B cell (primary cell): ENCODE results near the gene SEC14L5. TPM values are rescaled to one million over a fixed set of nuclear protein-coding genes. Genes with fewer than 3 reads are reported as not detected.

Source experiments
- ATAC-seq: fragments of 200-7000 bp; cut with Tn5 transposase; one replicate; pipeline ENCODE4 v1.10.0; 2021; ENCODE audit warnings: low read depth, mild to moderate bottlenecking, moderate number of reproducible peaks, moderate library complexity
- CTCF ChIA-PET: fragments of 350-600 bp; sonication (Branson Sonifier 250); formaldehyde crosslinking; loops from one replicate; lab custom pipeline; 2021; ENCODE audit warnings: antibody characterized with exemption, inconsistent platforms; lab: Charles Lee
- POLR2A ChIA-PET: fragments of 350-600 bp; sonication (Branson Sonifier 250); formaldehyde crosslinking; loops from one replicate; lab custom pipeline; 2021; ENCODE audit warnings: antibody characterized with exemption; lab: Charles Lee
- DNase-seq: peaks from one replicate; pipeline ENCODE4 v3.0.0; 2013
- H2AFZ ChIP-seq: 2 replicates; pipeline ENCODE4 v1.6.1; 2012; ENCODE audit warnings: mild to moderate bottlenecking, low read depth, low read length; ENCODE audit not compliant: insufficient read depth, poor library complexity, severe bottlenecking
- H3K27ac ChIP-seq, 2 donors: 1 replicate in 1 of 2; 2 replicates in 1 of 2; pipeline ENCODE4 v1.5.1; 2012 to 2013; ENCODE audit warnings: low read length in 2 of 2, mild to moderate bottlenecking in 2 of 2, moderate library complexity in 1 of 2
- H3K27me3 ChIP-seq, 4 experiments: fragments of 200-600 bp in 1 of 4; sonication (generic) in 1 of 4; replicated peaks in 1 of 4; 1 replicate in 2 of 4; 2 replicates in 2 of 4; pipeline versions ENCODE4 v1.6.1 to v1.7.0; 2013 to 2016; ENCODE audit warnings: low read length in 3 of 4, mild to moderate bottlenecking in 2 of 4, mixed read lengths in 1 of 4, moderate library complexity in 1 of 4; ENCODE audit not compliant: insufficient read depth in 4 of 4, control insufficient read depth in 3 of 4; ENCODE audit errors: control extremely low read depth in 1 of 4
- H3K36me3 ChIP-seq, 2 experiments: replicated peaks in 1 of 2; 1 replicate in 1 of 2; 2 replicates in 1 of 2; pipeline versions ENCODE4 v1.6.1 to v1.7.1; 2013; ENCODE audit warnings: low read length in 1 of 2; ENCODE audit not compliant: insufficient read depth in 2 of 2, control insufficient read depth in 1 of 2; ENCODE audit errors: control extremely low read depth in 1 of 2, extremely low read depth in 1 of 2
- H3K4me1 ChIP-seq, 2 donors: fragments of 200-600 bp in 1 of 2; sonication (generic) in 1 of 2; 1 replicate in 1 of 2; 2 replicates in 1 of 2; pipeline versions ENCODE4 v1.5.1 to v1.6.1; 2013 to 2017; ENCODE audit warnings: low read length in 2 of 2; ENCODE audit not compliant: control insufficient read depth in 2 of 2, insufficient read depth in 2 of 2
- H3K4me2 ChIP-seq: replicated peaks from 2 replicates; pipeline ENCODE3; 2012; ENCODE audit warnings: mild to moderate bottlenecking, low read depth, low read length; ENCODE audit not compliant: poor library complexity, severe bottlenecking
- H3K4me3 ChIP-seq, 5 experiments: fragments of 200-600 bp in 1 of 5; sonication (generic) in 1 of 5; 1 replicate in 3 of 5; 2 replicates in 2 of 5; pipeline versions ENCODE4 v1.5.1 to v1.7.0; 2011 to 2016; ENCODE audit warnings: low read length in 4 of 5, mild to moderate bottlenecking in 4 of 5, low read depth in 2 of 5, control low read depth in 1 of 5, moderate library complexity in 1 of 5; ENCODE audit not compliant: insufficient read depth in 1 of 5; ENCODE audit errors: control extremely low read depth in 1 of 5, extremely low read depth in 1 of 5
- H3K79me2 ChIP-seq: fragments of 200-600 bp; sonication (generic); one replicate; pipeline ENCODE4 v1.6.0; 2016; ENCODE audit warnings: low read length; ENCODE audit not compliant: control insufficient read depth, insufficient read depth
- H3K9ac ChIP-seq: fragments of 200-600 bp; sonication (generic); 2 replicates; pipeline ENCODE4 v1.6.1; 2017; ENCODE audit warnings: mild to moderate bottlenecking, low read length, moderate library complexity
- H3K9me3 ChIP-seq, 3 donors: one replicate each; pipeline versions ENCODE4 v1.6.1 to v1.7.1; 2013; ENCODE audit warnings: low read length in 2 of 3; ENCODE audit not compliant: control insufficient read depth in 2 of 3, insufficient read depth in 1 of 3; ENCODE audit errors: control extremely low read depth in 1 of 3
- H4K20me1 ChIP-seq: 2 replicates; pipeline ENCODE4 v1.6.0; 2012; ENCODE audit warnings: mild to moderate bottlenecking, low read length; ENCODE audit not compliant: insufficient read depth, control insufficient read depth, poor library complexity, severe bottlenecking
- H3K27ac Mint-ChIP-seq: one replicate; pipeline ENCODE4 v1.8.0; 2021; ENCODE audit warnings: mixed read lengths
- H3K27me3 Mint-ChIP-seq: one replicate; pipeline ENCODE4 v1.8.0; 2021; ENCODE audit warnings: mixed read lengths
- H3K4me1 Mint-ChIP-seq: one replicate; pipeline ENCODE4 v1.8.0; 2021; ENCODE audit warnings: mixed read lengths
- H3K4me3 Mint-ChIP-seq: one replicate; pipeline ENCODE4 v1.8.0; 2021; ENCODE audit warnings: mixed read lengths
- H3K9me3 Mint-ChIP-seq: one replicate; pipeline ENCODE4 v1.8.0; 2022; ENCODE audit warnings: mixed read lengths; ENCODE audit not compliant: insufficient read depth
- CTCF ChIP-seq: fragments of 200-600 bp; IDR thresholded peaks from one replicate; pipeline ENCODE4 v1.8.0; 2022; ENCODE audit warnings: antibody characterized with exemption, mild to moderate bottlenecking
- EZH2 ChIP-seq: IDR thresholded peaks from 2 replicates; pipeline ENCODE4 v1.6.1; 2012; ENCODE audit warnings: borderline replicate concordance, low read depth, mild to moderate bottlenecking, moderate library complexity, low read length; ENCODE audit not compliant: insufficient read depth, poor library complexity, severe bottlenecking
- WGBS: methylation state at CpG from one replicate; pipeline ENCODE4 v1.1.5; 2013; ENCODE audit warnings: missing lambda C conversion rate; ENCODE audit not compliant: insufficient coverage; 5-methylcytosine and 5-hydroxymethylcytosine counted together
- intact Hi-C: fragments of 100-400 bp; cut with micrococcal nuclease; formaldehyde crosslinking; loops from one replicate; pipeline ENCODE4 v1.10.0; 2022
- polyA plus RNA-seq: library from polyadenylated mRNA; depleted of rRNA; stranded (reverse); fragments of >200 nt; gene quantifications from 2 replicates; pipeline ENCODE4 v1.2.3, GENCODE V29; 2012
- total RNA-seq, 2 donors: library from RNA; stranded (reverse); fragments of 120-200 nt in 1 of 2; gene quantifications; 1 replicate in 1 of 2; 2 replicates in 1 of 2; pipeline versions ENCODE4 v1.2.3 to v1.2.4, GENCODE V29; 2013 to 2022

The SEC14L5 gene
- total and polyA plus RNA-seq, 2 donors (not counting 1 experiment from before 2014, with no cell fraction given), result not detected

DNA sequence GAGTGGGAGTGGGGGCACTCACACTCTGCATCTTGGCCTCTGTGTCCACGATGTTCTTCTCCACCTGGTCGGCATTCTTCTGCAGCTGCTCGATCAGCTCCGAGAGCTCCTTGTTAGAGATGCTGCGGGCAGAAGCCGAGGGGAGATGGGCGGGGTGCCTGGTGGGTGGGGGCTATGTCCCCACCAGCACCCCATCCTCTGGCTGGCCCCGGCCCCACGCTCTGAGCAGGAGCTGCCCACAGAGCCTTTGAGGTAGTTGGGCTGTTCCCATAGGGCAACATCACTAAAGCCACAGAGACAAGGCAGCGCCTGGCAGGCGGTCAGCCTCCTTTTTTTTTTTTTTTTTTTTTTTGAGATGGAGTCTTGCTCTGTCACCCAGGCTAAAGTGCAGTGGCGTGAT lies 47.3 kb upstream of the SEC14L5 start:
- CTCF ChIA-PET, result no interaction called here
- intact Hi-C loops, result no loop called here
- no peaks in the 10 kb centered on the region for H3K9me3 Mint-ChIP-seq

DNA sequence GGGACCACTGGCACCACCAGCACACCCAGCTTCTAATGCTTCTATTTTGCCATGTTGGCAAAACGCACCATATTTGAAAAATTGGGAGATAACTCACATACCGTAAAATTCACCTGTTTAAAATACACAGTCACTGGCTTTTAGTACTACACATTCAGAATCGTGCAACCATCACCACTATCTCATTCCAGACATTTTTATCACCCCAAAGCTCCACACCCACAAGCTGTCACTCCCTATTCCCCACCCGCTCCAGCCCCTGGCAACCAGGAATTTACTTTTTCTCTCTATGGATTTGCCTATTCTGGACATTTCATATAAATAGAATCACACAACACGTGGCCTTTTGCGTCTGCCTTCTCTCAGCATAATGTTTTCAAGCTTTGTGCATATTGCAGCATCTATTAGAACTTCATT lies 46.2 kb upstream of the SEC14L5 start:
- H3K9ac ChIP-seq, result no peak overlapping the region
- Mint-ChIP-seq H3K4me3 (no peak overlapping the region), H3K27ac (no peak overlapping the region), H3K9me3 (no peaks in the 10 kb centered on the region), H3K27me3 (peaks cover 6% of the 10 kb centered on the region), H3K4me1 (no peaks in the 10 kb centered on the region)
- POLR2A ChIA-PET, result no interaction called here
- H3K36me3 ChIP-seq, result no peaks in the 10 kb centered on the region
- no peak for TF ChIP-seq EZH2
- no peak for TF ChIP-seq CTCF
- CTCF ChIA-PET, result no interaction called here
- no peak for DNase-seq
- H3K27me3 ChIP-seq, result peaks cover 0 to 10% (median 1%) of the 10 kb centered on the region in 4 experiments
- 80% methylated on average over 6 of the region's 6 CpGs for WGBS
- H3K79me2 ChIP-seq, result no peaks in the 10 kb centered on the region
- ATAC-seq, result no peak
- H3K4me3 ChIP-seq, result no peak overlapping the region
- H3K4me2 ChIP-seq, result no peak overlapping the region
- peaks cover 0 to 4% (median 0%) of the 10 kb centered on the region in 3 donors for H3K9me3 ChIP-seq
- H2AFZ ChIP-seq, result no peak overlapping the region
- intact Hi-C loops, result no loop called here
- H3K4me1 ChIP-seq, result no peaks in the 10 kb centered on the region
- H3K27ac ChIP-seq, result no peak overlapping the region
- no peaks in the 10 kb centered on the region for H4K20me1 ChIP-seq

More for the DNA sequence above, 47.3 kb upstream of the SEC14L5 start:
- no peak for TF ChIP-seq CTCF
- no peak for TF ChIP-seq EZH2
- Histone ChIP-seq H3K4me1 (no peaks in the 10 kb centered on the region), H3K79me2 (no peaks in the 10 kb centered on the region), H3K27ac (no peak overlapping the region), H2AFZ (no peak overlapping the region), H3K36me3 (no peaks in the 10 kb centered on the region), H3K4me2 (no peak overlapping the region), H4K20me1 (no peaks in the 10 kb centered on the region), H3K4me3 (no peak overlapping the region), H3K27me3 (peaks cover 0 to 8% (median 1%) of the 10 kb centered on the region in 4 experiments), H3K9ac (no peak overlapping the region), H3K9me3 (peaks cover 0 to 4% (median 0%) of the 10 kb centered on the region in 3 donors)
- no peak overlapping the region for H3K27ac Mint-ChIP-seq
- H3K4me3 Mint-ChIP-seq, result no peak overlapping the region
- POLR2A ChIA-PET, result interaction anchor here (0.7 kb wide), 2 partner anchors 703 to 1077 kb away, joined by 7 to 8 read pairs; no protein-coding TSS in a partner anchor
- 95% methylated on average over 7 of the region's 12 CpGs for WGBS
- H3K4me1 Mint-ChIP-seq, result no peaks in the 10 kb centered on the region
- DNase-seq, result no peak
- peaks cover 8% of the 10 kb centered on the region for H3K27me3 Mint-ChIP-seq
- no peak for ATAC-seq
